Esophagus muscularis mucosa (tissue), 4 donors: ENCODE measurements around the gene CARMIL1. TPM values are rescaled to one million over a fixed set of nuclear protein-coding genes. Genes with fewer than 3 reads are reported as not detected.

ENCODE experiments used
- DNase-seq: peaks from one replicate; pipeline ENCODE4 v3.0.0-alpha.2; 2017; ENCODE audit errors: extremely low spot score
- H3K27ac ChIP-seq, 4 donors: fragments of 200-600 bp; sonication (generic); replicated peaks in 1 of 4; 1 replicate in 3 of 4; 2 replicates in 1 of 4; pipeline ENCODE4 v1.5.1; 2016 to 2019; ENCODE audit warnings: mild to moderate bottlenecking in 1 of 4
- H3K27me3 ChIP-seq, 4 donors: fragments of 200-600 bp; sonication (generic); one replicate each; pipeline versions ENCODE4 v1.5.1 to v1.6.0; 2016 to 2019
- H3K36me3 ChIP-seq, 4 donors: fragments of 200-600 bp; sonication (generic); one replicate each; pipeline ENCODE4 v1.5.1; 2016 to 2019
- H3K4me1 ChIP-seq, 4 donors: fragments of 200-600 bp; sonication (generic); one replicate each; pipeline ENCODE4 v1.5.1; 2016 to 2019
- H3K4me3 ChIP-seq, 4 donors: fragments of 200-600 bp; sonication (generic); 1 replicate in 2 of 4; 2 replicates in 2 of 4; pipeline ENCODE4 v1.5.1; 2016 to 2019; ENCODE audit warnings: mild to moderate bottlenecking in 4 of 4, moderate library complexity in 1 of 4
- H3K9me3 ChIP-seq, 4 donors: fragments of 200-600 bp; sonication (generic); 1 replicate in 3 of 4; 2 replicates in 1 of 4; pipeline ENCODE4 v1.5.1; 2016 to 2019
- EP300 ChIP-seq: sonication (generic); formaldehyde crosslinking; IDR thresholded peaks from one replicate; pipeline ENCODE4 v1.6.1; 2017; ENCODE audit warnings: antibody characterized with exemption
- POLR2A ChIP-seq: fragments of 450-650 bp; IDR thresholded peaks from one replicate; pipeline ENCODE4 v1.6.1; 2017; ENCODE audit warnings: antibody characterized with exemption, moderate library complexity, mild to moderate bottlenecking, low read depth
- POLR2AphosphoS5 ChIP-seq, 2 donors: sonication (generic); formaldehyde crosslinking; IDR thresholded peaks; one replicate each; pipeline ENCODE4 v1.6.1; 2017; ENCODE audit warnings: antibody characterized with exemption in 2 of 2
- WGBS: methylation state at CpG from one replicate; pipeline ENCODE4 v1.1.5; 2018; 5-methylcytosine and 5-hydroxymethylcytosine counted together
- intact Hi-C: fragments of 100-400 bp; cut with DNase I; formaldehyde crosslinking; loops from one replicate; pipeline ENCODE4 v1.15.1; 2023
- total RNA-seq, 4 donors: library from RNA; depleted of rRNA; stranded (reverse); fragments of >200 nt; gene quantifications; one replicate each; pipeline versions ENCODE4 v1.1.0 to v1.2.1, GENCODE V29; 2016
- TF ChIP-seq, protein P1 (sequence below), 3 experiments: fragments of 200-600 bp in 2 of 3; fragments of 450-650 bp in 1 of 3; sonication (generic) in 2 of 3; IDR thresholded peaks; one replicate each; pipeline ENCODE4 v1.5.1; 2017 to 2019; ENCODE audit warnings: antibody characterized with exemption in 3 of 3, mild to moderate bottlenecking in 2 of 3, moderate library complexity in 1 of 3

Gene CARMIL1
- total RNA-seq, 4 donors from 2014 or later = 10.0 to 12.1 (median 11.1) TPM

GRCh38 chr6:25237579-25237978 lies 41.6 kb upstream of the CARMIL1 start:
- Histone ChIP-seq H3K4me3 (no peak overlapping the region), H3K9me3 (no peaks in the 10 kb centered on the region), H3K27me3 (no peaks in the 10 kb centered on the region), H3K27ac (no peak overlapping the region), H3K4me1 (no peaks in the 10 kb centered on the region), H3K36me3 (no peaks in the 10 kb centered on the region)
- no peak for TF ChIP-seq EP300
- TF ChIP-seq, protein P1, sequence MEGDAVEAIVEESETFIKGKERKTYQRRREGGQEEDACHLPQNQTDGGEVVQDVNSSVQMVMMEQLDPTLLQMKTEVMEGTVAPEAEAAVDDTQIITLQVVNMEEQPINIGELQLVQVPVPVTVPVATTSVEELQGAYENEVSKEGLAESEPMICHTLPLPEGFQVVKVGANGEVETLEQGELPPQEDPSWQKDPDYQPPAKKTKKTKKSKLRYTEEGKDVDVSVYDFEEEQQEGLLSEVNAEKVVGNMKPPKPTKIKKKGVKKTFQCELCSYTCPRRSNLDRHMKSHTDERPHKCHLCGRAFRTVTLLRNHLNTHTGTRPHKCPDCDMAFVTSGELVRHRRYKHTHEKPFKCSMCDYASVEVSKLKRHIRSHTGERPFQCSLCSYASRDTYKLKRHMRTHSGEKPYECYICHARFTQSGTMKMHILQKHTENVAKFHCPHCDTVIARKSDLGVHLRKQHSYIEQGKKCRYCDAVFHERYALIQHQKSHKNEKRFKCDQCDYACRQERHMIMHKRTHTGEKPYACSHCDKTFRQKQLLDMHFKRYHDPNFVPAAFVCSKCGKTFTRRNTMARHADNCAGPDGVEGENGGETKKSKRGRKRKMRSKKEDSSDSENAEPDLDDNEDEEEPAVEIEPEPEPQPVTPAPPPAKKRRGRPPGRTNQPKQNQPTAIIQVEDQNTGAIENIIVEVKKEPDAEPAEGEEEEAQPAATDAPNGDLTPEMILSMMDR (IDR thresholded peaks at IDR 0.05) = no peak
- TF ChIP-seq POLR2AphosphoS5 (IDR thresholded peaks at IDR 0.05) = no peak
- no peak for TF ChIP-seq POLR2A
- intact Hi-C loops = no loop called here
- WGBS = 91% methylated on average over 3 of the region's 3 CpGs
- DNase-seq = no peak

- no peaks in the 10 kb centered on the region for H3K9me3 ChIP-seq
- TF ChIP-seq POLR2A (no peak), POLR2AphosphoS5 (IDR thresholded peaks at IDR 0.05) (no peak), EP300 (no peak)
- TF ChIP-seq, protein P1 (IDR thresholded peaks at IDR 0.05) = no peak
- H3K27ac ChIP-seq = no peak overlapping the region
- H3K4me1 ChIP-seq = no peaks in the 10 kb centered on the region
- H3K27me3 ChIP-seq = no peaks in the 10 kb centered on the region
- H3K36me3 ChIP-seq = no peaks in the 10 kb centered on the region
- intact Hi-C loops = no loop called here
- no peak for DNase-seq
- no peak overlapping the region for H3K4me3 ChIP-seq
Observed at GRCh38 chr6:25239059-25239458, 40.1 kb upstream of the CARMIL1 start.

DNA sequence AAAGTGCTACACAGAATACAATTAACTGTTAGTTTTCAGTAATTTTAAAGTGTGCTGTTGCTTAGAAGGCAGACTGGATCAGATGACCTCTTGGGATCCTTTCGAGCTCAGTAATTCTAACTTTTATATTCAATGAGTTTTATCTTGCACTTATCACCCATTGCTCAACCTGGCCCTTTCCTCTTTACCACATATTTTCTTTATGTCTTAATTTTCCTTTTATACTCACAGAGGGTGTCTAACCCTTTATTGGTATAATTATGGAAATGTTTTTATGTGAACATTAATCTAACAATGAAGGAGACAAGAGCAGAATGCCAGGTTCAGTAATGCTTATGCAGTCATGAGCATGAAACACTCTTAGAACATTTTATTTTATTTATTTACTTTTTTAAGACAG lies 39.7 kb upstream of the CARMIL1 start:
- TF ChIP-seq POLR2A = no peak
- TF ChIP-seq, protein P1 (IDR thresholded peaks at IDR 0.05) = no peak
- no peak for TF ChIP-seq POLR2AphosphoS5 (IDR thresholded peaks at IDR 0.05)
- no peak for TF ChIP-seq EP300
- no peaks in the 10 kb centered on the region for H3K36me3 ChIP-seq
- WGBS = 67% methylated on average over 1 of the region's 1 CpG
- H3K27ac ChIP-seq = no peak overlapping the region
- DNase-seq = no peak
- H3K9me3 ChIP-seq = no peaks in the 10 kb centered on the region
- H3K4me1 ChIP-seq = no peaks in the 10 kb centered on the region
- no peaks in the 10 kb centered on the region for H3K27me3 ChIP-seq
- intact Hi-C loops = no loop called here
- no peak overlapping the region for H3K4me3 ChIP-seq

GRCh38 chr6:25242567-25242966 lies 36.6 kb upstream of the CARMIL1 start:
- Histone ChIP-seq H3K36me3 (no peaks in the 10 kb centered on the region), H3K4me3 (no peak overlapping the region), H3K9me3 (no peaks in the 10 kb centered on the region), H3K4me1 (no peaks in the 10 kb centered on the region), H3K27ac (no peak overlapping the region), H3K27me3 (no peaks in the 10 kb centered on the region)
- DNase-seq = no peak
- TF ChIP-seq, protein P1 (IDR thresholded peaks at IDR 0.05) = no peak
- no peak for TF ChIP-seq POLR2AphosphoS5 (IDR thresholded peaks at IDR 0.05)
- no peak for TF ChIP-seq POLR2A
- WGBS = 98% methylated on average over 2 of the region's 2 CpGs
- intact Hi-C loops = no loop called here

- DNase-seq = no peak
- intact Hi-C loops = no loop called here
- Histone ChIP-seq H3K4me3 (no peak overlapping the region), H3K27me3 (no peaks in the 10 kb centered on the region), H3K36me3 (no peaks in the 10 kb centered on the region), H3K9me3 (no peaks in the 10 kb centered on the region), H3K4me1 (no peaks in the 10 kb centered on the region), H3K27ac (no peak overlapping the region)
- TF ChIP-seq, protein P1 (IDR thresholded peaks at IDR 0.05) = no peak
- TF ChIP-seq POLR2AphosphoS5 (IDR thresholded peaks at IDR 0.05) (no peak), EP300 (no peak), POLR2A (no peak)
Observed at GRCh38 chr6:25244865-25245264, 34.3 kb upstream of the CARMIL1 start.
